ENCODE results near the gene FNDC3A. TPM values are rescaled to one million over a fixed set of nuclear protein-coding genes. Genes with fewer than 3 reads are reported as not detected.

The FNDC3A gene
- total RNA-seq, 3 donors from 2014 or later (not counting 1 experiment from before 2014, with no cell fraction given), result 38.3 to 46.0 (median 41.5) TPM

- no peak for TF ChIP-seq CTCF (IDR thresholded peaks at IDR 0.05)
- peaks cover 21 to 23% of the 10 kb centered on the region in 2 donors for H3K4me1 Mint-ChIP-seq
These were observed 269.4 kb downstream of the FNDC3A start for GRCh38 chr13:49245101-49245500.

GRCh38 chr13:49246850-49247642 lies 271.3 kb downstream of the FNDC3A start:
- Histone ChIP-seq H3K27ac (ENCODE audit: low read length) (peak overlapping the region; percentile 76), H3K27me3 (ENCODE audit: control insufficient read depth, insufficient read depth, low read length) (no peaks in the 10 kb centered on the region), H3K4me1 (ENCODE audit: control insufficient read depth, insufficient read depth, low read length) (peaks cover 13% of the 10 kb centered on the region), H3K4me3 (ENCODE audit: low read length) (peak overlapping the region; percentile 68), H3K9me3 (ENCODE audit: control insufficient read depth, insufficient read depth, low read length) (no peaks in the 10 kb centered on the region), H3K36me3 (ENCODE audit: control insufficient read depth, insufficient read depth, low read length) (no peaks in the 10 kb centered on the region)
- Mint-ChIP-seq H3K9me3 (no peaks in the 10 kb centered on the region), H3K27ac (peak overlapping the region; percentile 97 to 99), H3K36me3 (no peaks in the 10 kb centered on the region), H3K4me1 (peaks cover 21 to 28% of the 10 kb centered on the region in 2 donors), H3K27me3 (ENCODE audit: low read depth in 2 of 2) (peaks cover 0 to 5% of the 10 kb centered on the region in 2 donors), H3K4me3 (peak overlapping the region; percentile 99)
- 0% methylated on average over 3 of the region's 4 CpGs for WGBS (ENCODE audit: insufficient coverage)
- intact Hi-C loops (cut with micrococcal nuclease), result loop anchor here (1.0 to 2.0 kb wide), 2 partner anchors 11 to 196 kb away; no protein-coding TSS in a partner anchor
- ATAC-seq (peak; percentile 42 to 69 (median 48)), DNase-seq (no peak)
- no peak for TF ChIP-seq CTCF (IDR thresholded peaks at IDR 0.05)

More at GRCh38 chr13:49245101-49245500, 269.4 kb downstream of the FNDC3A start:
- Histone ChIP-seq H3K4me3 (ENCODE audit: low read length) (no peak overlapping the region), H3K36me3 (ENCODE audit: control insufficient read depth, insufficient read depth, low read length) (no peaks in the 10 kb centered on the region), H3K9me3 (ENCODE audit: control insufficient read depth, insufficient read depth, low read length) (no peaks in the 10 kb centered on the region), H3K27me3 (ENCODE audit: control insufficient read depth, insufficient read depth, low read length) (no peaks in the 10 kb centered on the region), H3K4me1 (ENCODE audit: control insufficient read depth, insufficient read depth, low read length) (peaks cover 13% of the 10 kb centered on the region), H3K27ac (ENCODE audit: low read length) (no peak overlapping the region)
- no peak for DNase-seq
- Mint-ChIP-seq H3K27ac (no peak overlapping the region), H3K4me3 (no peak overlapping the region), H3K36me3 (no peaks in the 10 kb centered on the region), H3K9me3 (no peaks in the 10 kb centered on the region), H3K27me3 (ENCODE audit: low read depth in 2 of 2) (peaks cover 0 to 5% of the 10 kb centered on the region in 2 donors)
- intact Hi-C loops (cut with micrococcal nuclease), result no loop called here
- no peak for ATAC-seq

- H3K4me3 ChIP-seq (ENCODE audit: low read length), result peak within 1 kb of the TSS; percentile 68
- H3K9me3 ChIP-seq (ENCODE audit: control insufficient read depth, insufficient read depth, low read length), result no peaks in the 10 kb centered on the region
- H3K27me3 ChIP-seq (ENCODE audit: control insufficient read depth, insufficient read depth, low read length), result no peaks in the 10 kb centered on the region
- intact Hi-C loops (cut with micrococcal nuclease), result loop anchor here (1.0 to 2.0 kb wide), 2 partner anchors 10 to 195 kb away; no protein-coding TSS in a partner anchor
- Mint-ChIP-seq H3K27ac (peak within 1 kb of the TSS; percentile 97 to 99), H3K4me3 (peak within 1 kb of the TSS; percentile 99), H3K4me1 (peaks cover 21 to 28% of the 10 kb centered on the region in 2 donors), H3K9me3 (no peaks in the 10 kb centered on the region), H3K36me3 (no peaks in the 10 kb centered on the region), H3K27me3 (ENCODE audit: low read depth in 2 of 2) (peaks cover 0 to 5% of the 10 kb centered on the region in 2 donors)
- TF ChIP-seq CTCF (IDR thresholded peaks at IDR 0.05), result no peak
- H3K36me3 ChIP-seq (ENCODE audit: control insufficient read depth, insufficient read depth, low read length), result no peaks in the 10 kb centered on the region
- under 1% methylated on average over 56 of the region's 56 CpGs for WGBS (ENCODE audit: insufficient coverage)
- DNase-seq (peak; percentile 91 to 94), ATAC-seq (peak; percentile 87 to 94 (median 93))
- peak within 1 kb of the TSS; percentile 76 for H3K27ac ChIP-seq (ENCODE audit: low read length)
- peaks cover 13% of the 10 kb centered on the region for H3K4me1 ChIP-seq (ENCODE audit: control insufficient read depth, insufficient read depth, low read length)
These were observed 272.2 kb downstream of the FNDC3A start, which contains the start of gene CDADC1 for GRCh38 chr13:49247643-49248621. Gene CDADC1 (plus strand): TSS chr13:49247925. CDS start chr13:49248038, 113 bp downstream.

Measured in natural killer cell (primary cell).